Measurements from ENCODE around the gene ROBO1.

GRCh38 chr3:78734048-78734637 is 1033.7 kb downstream of the ROBO1 start:
- TF ChIP-seq, protein P1, sequence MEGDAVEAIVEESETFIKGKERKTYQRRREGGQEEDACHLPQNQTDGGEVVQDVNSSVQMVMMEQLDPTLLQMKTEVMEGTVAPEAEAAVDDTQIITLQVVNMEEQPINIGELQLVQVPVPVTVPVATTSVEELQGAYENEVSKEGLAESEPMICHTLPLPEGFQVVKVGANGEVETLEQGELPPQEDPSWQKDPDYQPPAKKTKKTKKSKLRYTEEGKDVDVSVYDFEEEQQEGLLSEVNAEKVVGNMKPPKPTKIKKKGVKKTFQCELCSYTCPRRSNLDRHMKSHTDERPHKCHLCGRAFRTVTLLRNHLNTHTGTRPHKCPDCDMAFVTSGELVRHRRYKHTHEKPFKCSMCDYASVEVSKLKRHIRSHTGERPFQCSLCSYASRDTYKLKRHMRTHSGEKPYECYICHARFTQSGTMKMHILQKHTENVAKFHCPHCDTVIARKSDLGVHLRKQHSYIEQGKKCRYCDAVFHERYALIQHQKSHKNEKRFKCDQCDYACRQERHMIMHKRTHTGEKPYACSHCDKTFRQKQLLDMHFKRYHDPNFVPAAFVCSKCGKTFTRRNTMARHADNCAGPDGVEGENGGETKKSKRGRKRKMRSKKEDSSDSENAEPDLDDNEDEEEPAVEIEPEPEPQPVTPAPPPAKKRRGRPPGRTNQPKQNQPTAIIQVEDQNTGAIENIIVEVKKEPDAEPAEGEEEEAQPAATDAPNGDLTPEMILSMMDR (IDR thresholded peaks at IDR 0.05): no peak
- no peak for TF ChIP-seq POLR2A (IDR thresholded peaks at IDR 0.05)

Data from vagina (tissue), 2 donors.